ENCODE measurements around the gene IFRD2.
"Not testable (repeated sequence)": the region's sequence is repeated elsewhere in the genome, so short reads cannot be mapped to it uniquely, and the experiment has no call there.

The IFRD2 gene

DNA sequence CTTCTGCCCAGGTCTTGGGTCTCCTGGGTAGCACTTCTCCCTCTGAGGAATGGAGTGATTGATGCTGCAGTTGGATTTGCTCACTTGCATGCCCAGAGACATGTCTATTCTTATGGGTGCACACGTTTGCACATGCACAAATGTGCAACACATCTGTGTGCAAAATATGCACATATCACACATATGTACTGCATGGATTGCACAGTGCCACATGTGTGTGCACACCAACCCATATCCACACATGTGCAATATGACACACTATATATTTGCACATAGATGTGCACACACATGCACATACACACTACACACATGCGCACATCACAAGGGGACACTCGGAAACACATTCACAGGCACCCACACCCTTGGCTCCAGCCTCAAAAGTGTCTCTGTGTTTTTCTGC, 24.0 kb downstream of the IFRD2 start:
- no peaks in the 10 kb centered on the region for H3K27me3 ChIP-seq (ENCODE audit: control insufficient read depth in 1 of 2, insufficient read depth in 2 of 2, low read length in 2 of 2)
- H3K27ac ChIP-seq (ENCODE audit: low read depth, low read length): peak overlapping the region; percentile 69
- H3K9ac ChIP-seq (ENCODE audit: low read depth in 1 of 2, low read length in 2 of 2): peak overlapping the region; percentile 66 to 91
- H3K9me3 ChIP-seq (ENCODE audit: control insufficient read depth in 1 of 2, low read length in 2 of 2): no peaks in the 10 kb centered on the region
- peaks cover 68 to 77% of the 10 kb centered on the region in 2 donors for H3K4me1 ChIP-seq (ENCODE audit: control insufficient read depth in 1 of 2, insufficient read depth in 2 of 2, low read length in 2 of 2)
- H3K36me3 ChIP-seq (ENCODE audit: control insufficient read depth in 1 of 2, insufficient read depth in 2 of 2, low read length in 2 of 2): no peaks in the 10 kb centered on the region
- peak overlapping the region; percentile 10 to 74 for H3K4me3 ChIP-seq (ENCODE audit: low read depth in 1 of 2, low read length in 2 of 2)

DNA sequence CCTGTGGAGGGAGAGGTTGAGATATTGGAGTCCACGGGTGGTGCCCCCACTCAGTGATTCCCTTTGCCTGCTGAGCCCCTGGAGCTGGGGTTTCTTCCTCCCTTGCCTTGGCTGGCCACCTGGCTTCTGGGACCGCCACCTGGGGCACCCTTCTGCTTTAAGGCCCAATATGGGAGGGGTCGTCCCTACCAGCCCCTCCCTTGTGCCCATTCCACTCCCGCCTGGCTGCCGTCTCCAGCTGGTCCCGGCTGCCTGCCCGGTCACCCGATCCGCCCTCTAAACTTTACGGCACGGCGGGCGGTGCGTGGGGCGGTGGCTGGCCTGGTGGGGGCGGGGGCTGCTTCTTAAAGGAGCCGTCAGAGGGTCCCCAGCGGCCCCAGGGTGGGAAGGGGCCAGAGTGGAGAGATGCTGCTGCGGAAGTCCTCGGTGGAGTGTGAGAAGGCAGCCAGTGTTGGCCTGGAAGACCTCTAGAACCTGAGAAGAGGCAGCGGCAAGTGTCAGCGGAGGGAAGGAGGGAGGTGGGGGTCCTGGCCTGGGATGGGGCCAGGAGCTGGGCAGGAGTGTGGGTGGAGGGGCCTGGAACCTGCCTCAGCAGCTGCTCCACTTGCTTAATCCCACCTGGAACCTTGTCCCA, 24.8 kb downstream of the IFRD2 start:
- H3K4me1 ChIP-seq (ENCODE audit: control insufficient read depth in 1 of 2, insufficient read depth in 2 of 2, low read length in 2 of 2): peaks cover 64 to 73% of the 10 kb centered on the region in 2 donors
- no peaks in the 10 kb centered on the region for H3K27me3 ChIP-seq (ENCODE audit: control insufficient read depth in 1 of 2, insufficient read depth in 2 of 2, low read length in 2 of 2)

DNA sequence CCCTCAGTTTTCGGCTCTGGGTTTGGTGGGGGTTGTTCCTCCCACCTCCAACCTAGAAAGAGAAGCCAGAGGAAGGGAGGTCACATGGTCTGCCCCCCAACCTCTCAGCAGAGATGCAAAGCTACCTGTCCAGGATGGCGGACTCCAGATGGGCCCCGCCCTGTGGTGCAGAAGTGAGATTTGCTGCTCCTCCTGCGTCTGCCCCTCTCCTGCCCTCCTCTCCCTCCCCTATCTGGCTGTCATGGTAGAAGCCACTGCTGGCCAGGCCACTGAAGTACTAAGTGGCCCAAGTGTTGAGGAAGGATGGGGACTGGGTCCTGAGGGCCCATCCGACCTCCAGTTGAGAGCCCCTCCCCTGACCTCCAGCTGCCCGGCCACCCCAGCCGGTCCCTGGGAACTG, 25.4 kb downstream of the IFRD2 start:
- Histone ChIP-seq H3K4me3 (ENCODE audit: low read depth in 1 of 2, low read length in 2 of 2) (peak overlapping the region; percentile 62 to 67), H3K9me3 (ENCODE audit: control insufficient read depth in 1 of 2, low read length in 2 of 2) (no peaks in the 10 kb centered on the region), H3K27ac (ENCODE audit: low read depth, low read length) (peak overlapping the region; percentile 69), H3K36me3 (ENCODE audit: control insufficient read depth in 1 of 2, insufficient read depth in 2 of 2, low read length in 2 of 2) (no peaks in the 10 kb centered on the region), H3K9ac (ENCODE audit: low read depth in 1 of 2, low read length in 2 of 2) (peak overlapping the region; percentile 79 to 91), H3K4me1 (ENCODE audit: control insufficient read depth in 1 of 2, insufficient read depth in 2 of 2, low read length in 2 of 2) (peaks cover 62 to 69% of the 10 kb centered on the region in 2 donors), H3K27me3 (ENCODE audit: control insufficient read depth in 1 of 2, insufficient read depth in 2 of 2, low read length in 2 of 2) (no peaks in the 10 kb centered on the region)

More for the DNA sequence above, 24.8 kb downstream of the IFRD2 start:
- Histone ChIP-seq H3K9ac (ENCODE audit: low read depth in 1 of 2, low read length in 2 of 2) (peak overlapping the region; percentile 79 to 91), H3K27ac (ENCODE audit: low read depth, low read length) (peak overlapping the region; percentile 69), H3K4me3 (ENCODE audit: low read depth in 1 of 2, low read length in 2 of 2) (peak overlapping the region; percentile 67 to 74), H3K36me3 (ENCODE audit: control insufficient read depth in 1 of 2, insufficient read depth in 2 of 2, low read length in 2 of 2) (no peaks in the 10 kb centered on the region), H3K9me3 (ENCODE audit: control insufficient read depth in 1 of 2, low read length in 2 of 2) (no peaks in the 10 kb centered on the region)

DNA sequence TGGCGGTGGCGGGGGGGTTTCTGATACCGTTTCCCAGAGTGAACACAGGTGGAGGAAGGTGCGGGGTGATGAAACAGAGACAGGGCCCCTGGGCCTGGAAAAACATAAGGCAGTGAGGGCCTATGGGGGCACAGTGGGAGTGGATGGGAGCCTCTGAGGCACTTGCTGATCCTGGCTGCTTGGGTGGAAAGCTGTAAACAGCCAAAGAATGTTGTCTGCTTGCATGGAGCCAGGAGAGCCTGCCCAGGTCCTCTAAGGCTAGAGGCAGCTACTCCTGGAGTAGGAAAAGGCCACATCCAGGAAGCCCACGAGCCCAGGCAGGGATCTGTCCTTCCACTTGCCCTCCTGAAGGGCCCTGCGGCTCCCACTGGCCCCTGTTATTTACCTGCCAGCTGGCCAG, 26.2 kb downstream of the IFRD2 start:
- Histone ChIP-seq H3K4me1 (ENCODE audit: control insufficient read depth in 1 of 2, insufficient read depth in 2 of 2, low read length in 2 of 2) (peaks cover 55 to 63% of the 10 kb centered on the region in 2 donors), H3K4me3 (ENCODE audit: low read depth in 1 of 2, low read length in 2 of 2) (peak overlapping the region in 1 of 2 donors; percentile 62), H3K9me3 (ENCODE audit: control insufficient read depth in 1 of 2, low read length in 2 of 2) (no peaks in the 10 kb centered on the region), H3K9ac (ENCODE audit: low read depth in 1 of 2, low read length in 2 of 2) (peak overlapping the region; percentile 43 to 91), H3K36me3 (ENCODE audit: control insufficient read depth in 1 of 2, insufficient read depth in 2 of 2, low read length in 2 of 2) (no peaks in the 10 kb centered on the region), H3K27ac (ENCODE audit: low read depth, low read length) (peak overlapping the region; percentile 82), H3K27me3 (ENCODE audit: control insufficient read depth in 1 of 2, insufficient read depth in 2 of 2, low read length in 2 of 2) (no peaks in the 10 kb centered on the region)

DNA sequence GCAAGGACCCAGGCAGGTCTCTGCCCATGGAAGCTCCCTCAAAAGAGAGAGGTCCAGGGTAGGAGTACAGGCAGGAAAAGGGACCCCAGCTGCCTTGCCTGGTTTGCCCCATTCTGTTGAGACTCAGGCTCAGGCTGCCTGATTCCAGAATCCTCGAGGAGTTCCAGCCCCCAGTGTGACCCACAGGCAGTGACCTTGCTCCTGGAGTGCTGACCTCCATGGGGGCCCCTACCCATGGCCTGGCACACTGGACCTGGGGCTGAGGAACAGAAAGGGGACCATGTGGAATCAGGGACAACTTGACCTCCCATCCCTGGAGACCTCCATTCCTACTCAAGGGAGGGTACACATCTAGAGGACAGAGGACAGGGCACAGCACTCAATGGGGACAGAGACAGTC, 26.7 kb downstream of the IFRD2 start:
- Histone ChIP-seq H3K27me3 (ENCODE audit: control insufficient read depth in 1 of 2, insufficient read depth in 2 of 2, low read length in 2 of 2) (no peaks in the 10 kb centered on the region), H3K4me3 (ENCODE audit: low read depth in 1 of 2, low read length in 2 of 2) (no peak overlapping the region), H3K27ac (ENCODE audit: low read depth, low read length) (peak overlapping the region; percentile 82), H3K9me3 (ENCODE audit: control insufficient read depth in 1 of 2, low read length in 2 of 2) (no peaks in the 10 kb centered on the region), H3K9ac (ENCODE audit: low read depth in 1 of 2, low read length in 2 of 2) (peak overlapping the region in 1 of 2 donors; percentile 36), H3K4me1 (ENCODE audit: control insufficient read depth in 1 of 2, insufficient read depth in 2 of 2, low read length in 2 of 2) (peaks cover 55 to 63% of the 10 kb centered on the region in 2 donors), H3K36me3 (ENCODE audit: control insufficient read depth in 1 of 2, insufficient read depth in 2 of 2, low read length in 2 of 2) (no peaks in the 10 kb centered on the region)

DNA sequence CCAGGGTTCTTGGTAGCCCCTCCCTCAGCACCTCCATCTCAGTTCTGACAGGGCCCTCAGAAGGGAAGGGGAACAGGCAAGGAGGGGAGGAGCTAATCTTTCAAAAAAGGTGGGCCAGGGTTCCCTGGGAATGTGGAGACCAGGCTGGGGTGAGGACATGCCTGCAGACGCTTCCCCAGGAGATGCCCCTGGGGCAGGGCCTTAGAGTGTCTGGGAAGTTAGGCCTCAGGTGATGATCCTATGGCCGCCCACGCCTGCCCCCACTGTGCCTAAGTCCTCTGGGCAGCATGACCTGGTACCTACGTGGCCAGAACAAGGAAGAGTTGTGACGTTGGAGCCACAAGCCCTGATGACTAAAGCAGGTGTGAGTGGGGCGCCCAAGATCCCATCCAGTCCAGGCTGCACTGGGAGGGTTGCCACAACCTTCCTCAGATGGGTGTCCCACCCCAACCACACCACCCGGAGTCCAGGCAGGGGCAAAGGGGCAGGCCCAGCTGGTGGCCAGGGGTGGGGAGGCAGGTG, 27.2 kb downstream of the IFRD2 start:
- peak overlapping the region; percentile 82 for H3K27ac ChIP-seq (ENCODE audit: low read depth, low read length)
- H3K9ac ChIP-seq (ENCODE audit: low read depth in 1 of 2, low read length in 2 of 2): peak overlapping the region; percentile 26 to 36
- no peak overlapping the region for H3K4me3 ChIP-seq (ENCODE audit: low read depth in 1 of 2, low read length in 2 of 2)
- H3K4me1 ChIP-seq (ENCODE audit: control insufficient read depth in 1 of 2, insufficient read depth in 2 of 2, low read length in 2 of 2): peaks cover 54 to 60% of the 10 kb centered on the region in 2 donors
- no peaks in the 10 kb centered on the region for H3K27me3 ChIP-seq (ENCODE audit: control insufficient read depth in 1 of 2, insufficient read depth in 2 of 2, low read length in 2 of 2)
- no peaks in the 10 kb centered on the region for H3K36me3 ChIP-seq (ENCODE audit: control insufficient read depth in 1 of 2, insufficient read depth in 2 of 2, low read length in 2 of 2)
- H3K9me3 ChIP-seq (ENCODE audit: control insufficient read depth in 1 of 2, low read length in 2 of 2): no peaks in the 10 kb centered on the region

DNA sequence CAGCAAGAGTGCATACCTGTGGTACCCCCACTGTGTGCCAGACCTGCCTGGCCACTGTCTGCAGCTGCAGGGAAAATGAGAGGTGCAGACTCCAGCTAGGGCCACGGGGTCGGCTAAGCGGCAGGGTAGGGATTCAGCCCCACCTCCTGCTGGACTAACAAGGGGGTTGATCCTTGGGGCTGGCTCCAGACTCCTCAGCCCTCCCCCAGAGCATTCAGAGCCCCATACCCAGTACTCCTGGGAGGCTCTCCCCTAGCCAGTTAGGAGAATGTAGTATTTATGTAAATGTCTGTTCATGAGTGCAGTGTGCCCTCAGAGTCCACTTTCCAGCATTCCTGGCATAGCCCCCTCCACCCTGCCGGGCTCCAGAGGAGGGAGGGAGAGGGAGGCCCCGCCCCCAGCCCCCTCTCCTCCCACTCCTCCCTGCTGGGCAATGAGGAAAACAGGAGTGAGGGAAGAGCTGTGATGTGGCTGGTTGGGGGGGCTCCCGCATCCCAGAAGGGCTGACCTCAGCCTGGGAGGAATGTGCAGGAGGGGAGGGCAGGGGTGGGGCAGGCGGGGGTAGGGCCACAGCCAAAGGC, 27.8 kb downstream of the IFRD2 start:
- H3K36me3 ChIP-seq (ENCODE audit: control insufficient read depth in 1 of 2, insufficient read depth in 2 of 2, low read length in 2 of 2): no peaks in the 10 kb centered on the region
- H3K27me3 ChIP-seq (ENCODE audit: control insufficient read depth in 1 of 2, insufficient read depth in 2 of 2, low read length in 2 of 2): no peaks in the 10 kb centered on the region
- H3K9me3 ChIP-seq (ENCODE audit: control insufficient read depth in 1 of 2, low read length in 2 of 2): no peaks in the 10 kb centered on the region
- no peak overlapping the region for H3K4me3 ChIP-seq (ENCODE audit: low read depth in 1 of 2, low read length in 2 of 2)
- H3K27ac ChIP-seq (ENCODE audit: low read depth, low read length): peak overlapping the region; percentile 54
- peak overlapping the region; percentile 20 to 26 for H3K9ac ChIP-seq (ENCODE audit: low read depth in 1 of 2, low read length in 2 of 2)
- H3K4me1 ChIP-seq (ENCODE audit: control insufficient read depth in 1 of 2, insufficient read depth in 2 of 2, low read length in 2 of 2): peaks cover 58 to 59% of the 10 kb centered on the region in 2 donors

DNA sequence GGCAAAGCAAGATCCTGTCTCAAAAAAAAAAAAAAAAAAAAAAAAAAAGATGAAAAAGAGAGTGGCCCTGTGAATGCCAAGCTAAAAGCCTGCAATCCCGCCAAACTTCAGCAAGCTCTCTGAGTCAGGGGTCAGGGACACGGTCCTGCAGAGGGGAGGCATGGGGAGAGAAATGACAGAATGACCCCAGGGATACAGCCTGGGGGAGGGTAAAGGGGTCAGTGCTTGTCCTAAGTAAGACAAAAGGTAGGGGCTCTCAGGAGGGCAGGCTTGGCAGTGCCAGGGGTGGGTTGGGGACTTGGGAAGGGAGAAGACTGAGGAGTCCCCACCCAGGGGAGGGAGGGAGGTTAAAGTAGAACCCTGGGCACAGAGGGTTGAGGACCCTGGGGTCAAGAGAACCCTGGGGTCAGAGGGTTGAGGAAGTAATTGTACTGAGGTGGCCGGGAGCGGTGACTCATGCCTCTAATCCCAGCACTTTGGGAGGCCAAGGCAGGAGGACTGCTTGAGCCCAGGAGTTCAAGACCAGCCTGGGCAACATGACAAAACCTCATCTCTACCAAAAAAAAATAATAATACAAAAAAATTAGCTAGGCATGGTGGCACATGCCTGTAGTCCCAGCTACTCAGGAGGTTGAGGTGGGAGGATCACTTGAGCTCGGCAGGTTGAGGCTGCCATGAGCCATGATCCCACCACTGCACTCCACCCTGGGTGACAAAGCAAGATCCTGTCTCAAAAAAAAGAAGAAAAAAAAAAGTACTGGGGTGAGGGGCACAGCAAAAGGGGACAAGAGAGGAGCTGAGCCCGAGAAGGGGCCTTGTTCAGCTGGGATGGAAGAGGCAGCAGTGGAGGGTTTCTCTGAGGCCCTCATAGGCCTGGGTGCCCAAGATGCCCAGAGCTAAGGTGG, 28.5 kb downstream of the IFRD2 start:
- peak overlapping the region in 1 of 2 donors; percentile 20 for H3K9ac ChIP-seq (ENCODE audit: low read depth in 1 of 2, low read length in 2 of 2)
- no peaks in the 10 kb centered on the region for H3K36me3 ChIP-seq (ENCODE audit: control insufficient read depth in 1 of 2, insufficient read depth in 2 of 2, low read length in 2 of 2)
- no peaks in the 10 kb centered on the region for H3K9me3 ChIP-seq (ENCODE audit: control insufficient read depth in 1 of 2, low read length in 2 of 2)
- H3K27me3 ChIP-seq (ENCODE audit: control insufficient read depth in 1 of 2, insufficient read depth in 2 of 2, low read length in 2 of 2): no peaks in the 10 kb centered on the region
- H3K4me1 ChIP-seq (ENCODE audit: control insufficient read depth in 1 of 2, insufficient read depth in 2 of 2, low read length in 2 of 2): peaks cover 56 to 58% of the 10 kb centered on the region in 2 donors
- peak overlapping the region; percentile 54 for H3K27ac ChIP-seq (ENCODE audit: low read depth, low read length)
- H3K4me3 ChIP-seq (ENCODE audit: low read depth in 1 of 2, low read length in 2 of 2): no peak overlapping the region

DNA sequence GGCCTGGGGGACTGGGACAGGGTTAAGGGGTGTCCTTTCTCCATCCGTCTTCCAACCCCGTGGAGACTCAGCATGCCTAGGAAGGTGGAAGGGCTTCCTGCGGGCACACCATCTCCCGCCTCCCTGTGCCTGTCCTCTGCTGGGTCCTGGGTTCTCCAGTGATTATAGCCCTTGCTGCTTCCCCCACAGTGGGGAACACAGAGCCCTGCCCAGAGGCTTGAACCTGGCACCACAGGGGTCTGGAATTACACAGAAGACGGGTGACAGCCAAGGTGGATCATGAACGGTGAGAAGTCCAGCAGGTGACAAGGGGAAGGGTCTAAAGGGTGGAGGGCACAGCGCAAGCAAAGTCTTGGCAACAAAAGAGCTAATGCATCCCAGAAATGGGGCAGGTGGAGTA, 29.5 kb downstream of the IFRD2 start:
- H3K36me3 ChIP-seq (ENCODE audit: control insufficient read depth in 1 of 2, insufficient read depth in 2 of 2, low read length in 2 of 2): peaks cover 4 to 5% of the 10 kb centered on the region in 2 donors
- H3K4me1 ChIP-seq (ENCODE audit: control insufficient read depth in 1 of 2, insufficient read depth in 2 of 2, low read length in 2 of 2): peaks cover 47 to 48% of the 10 kb centered on the region in 2 donors
- no peak overlapping the region for H3K27ac ChIP-seq (ENCODE audit: low read depth, low read length)
- no peak overlapping the region for H3K4me3 ChIP-seq (ENCODE audit: low read depth in 1 of 2, low read length in 2 of 2)
- no peak overlapping the region for H3K9ac ChIP-seq (ENCODE audit: low read depth in 1 of 2, low read length in 2 of 2)
- no peaks in the 10 kb centered on the region for H3K27me3 ChIP-seq (ENCODE audit: control insufficient read depth in 1 of 2, insufficient read depth in 2 of 2, low read length in 2 of 2)
- no peaks in the 10 kb centered on the region for H3K9me3 ChIP-seq (ENCODE audit: control insufficient read depth in 1 of 2, low read length in 2 of 2)

DNA sequence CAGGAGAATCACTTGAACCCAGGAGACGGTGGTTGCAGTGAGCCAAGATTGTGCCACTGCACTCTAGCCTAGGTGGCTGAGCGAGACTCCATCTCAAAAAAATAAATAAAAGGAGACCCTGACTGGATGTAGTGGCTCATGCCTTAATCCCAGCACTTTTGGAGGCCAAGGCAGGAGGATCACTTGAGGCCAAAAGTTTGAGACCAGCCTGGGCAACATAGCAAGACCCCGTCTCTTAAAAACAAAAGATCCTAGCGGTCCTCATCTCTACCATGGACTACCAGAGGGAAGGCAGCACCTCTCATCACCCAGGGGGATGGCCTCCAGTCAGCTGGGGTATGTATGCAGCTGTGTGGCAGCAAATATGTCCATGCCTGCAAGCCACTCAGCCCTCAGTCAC, 30.0 kb downstream of the IFRD2 start:
- H3K36me3 ChIP-seq (ENCODE audit: control insufficient read depth in 1 of 2, insufficient read depth in 2 of 2, low read length in 2 of 2): peaks cover 9 to 10% of the 10 kb centered on the region in 2 donors
- H3K4me1 ChIP-seq (ENCODE audit: control insufficient read depth in 1 of 2, insufficient read depth in 2 of 2, low read length in 2 of 2): peaks cover 41 to 43% of the 10 kb centered on the region in 2 donors
- not testable (repeated sequence) for H3K27ac ChIP-seq (ENCODE audit: low read depth, low read length); H3K9me3 ChIP-seq (ENCODE audit: control insufficient read depth in 1 of 2, low read length in 2 of 2); H3K4me3 ChIP-seq (ENCODE audit: low read depth in 1 of 2, low read length in 2 of 2); H3K27me3 ChIP-seq (ENCODE audit: control insufficient read depth in 1 of 2, insufficient read depth in 2 of 2, low read length in 2 of 2); H3K9ac ChIP-seq (ENCODE audit: low read depth in 1 of 2, low read length in 2 of 2)

Data from duodenal mucosa (tissue), 2 donors.